GM13976 (cell line): Measurements from ENCODE around the gene FBN1.

Experiments used
- DNase-seq: peaks from one replicate; pipeline ENCODE4 v3.0.0; 2012; ENCODE audit warnings: low spot score
- CTCF ChIP-seq: IDR thresholded peaks from 2 replicates; pipeline ENCODE4 v1.5.1; 2012; ENCODE audit warnings: borderline replicate concordance, mild to moderate bottlenecking; ENCODE audit not compliant: insufficient read depth; ENCODE audit errors: extremely low read depth, missing control alignments, control extremely low read depth
- in situ Hi-C: fragments of 300-500 bp; cut with MboI; formaldehyde crosslinking; loops from one replicate; pipeline ENCODE4 v1.12.0; 2022; ENCODE audit warnings: low sequenced_read_pairs, mixed read lengths, inconsistent platforms; ENCODE audit not compliant: unreplicated experiment

FBN1 gene

GRCh38 chr15:48465410-48465809 is 180.1 kb downstream of the FBN1 start:
- no peak for DNase-seq
- in situ Hi-C loops, result no loop called here
- no peak for TF ChIP-seq CTCF

GRCh38 chr15:48463366-48463880 is 182.1 kb downstream of the FBN1 start:
- DNase-seq, result no peak
- TF ChIP-seq CTCF, result no peak
- in situ Hi-C loops, result no loop called here

GRCh38 chr15:48462688-48463087 is 182.8 kb downstream of the FBN1 start:
- DNase-seq, result no peak
- in situ Hi-C loops, result no loop called here
- TF ChIP-seq CTCF, result no peak

- in situ Hi-C loops, result no loop called here
- DNase-seq, result no peak
- no peak for TF ChIP-seq CTCF
Measured at GRCh38 chr15:48459571-48460442, 185.7 kb downstream of the FBN1 start.

DNA sequence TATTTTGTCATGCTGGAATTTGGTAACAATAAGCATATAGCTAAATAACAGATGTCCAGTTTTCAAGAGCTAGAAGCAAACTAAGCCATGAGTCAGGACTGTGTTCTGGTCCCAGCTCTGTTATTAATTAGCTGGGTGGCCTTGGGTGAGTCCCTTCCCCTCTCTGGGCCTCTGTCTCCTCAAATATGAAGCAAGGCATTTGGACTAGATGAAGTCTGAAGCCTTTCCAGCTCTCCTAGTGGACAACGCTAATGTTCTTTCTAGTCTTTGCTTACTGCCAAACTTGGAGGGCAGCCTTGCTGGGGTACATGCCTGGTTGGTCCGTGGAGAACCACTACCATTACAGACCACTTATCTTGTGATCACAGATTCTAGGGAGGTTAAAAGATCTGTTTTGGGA is 186.6 kb downstream of the FBN1 start:
- DNase-seq, result no peak
- in situ Hi-C loops, result no loop called here
- TF ChIP-seq CTCF, result no peak

DNA sequence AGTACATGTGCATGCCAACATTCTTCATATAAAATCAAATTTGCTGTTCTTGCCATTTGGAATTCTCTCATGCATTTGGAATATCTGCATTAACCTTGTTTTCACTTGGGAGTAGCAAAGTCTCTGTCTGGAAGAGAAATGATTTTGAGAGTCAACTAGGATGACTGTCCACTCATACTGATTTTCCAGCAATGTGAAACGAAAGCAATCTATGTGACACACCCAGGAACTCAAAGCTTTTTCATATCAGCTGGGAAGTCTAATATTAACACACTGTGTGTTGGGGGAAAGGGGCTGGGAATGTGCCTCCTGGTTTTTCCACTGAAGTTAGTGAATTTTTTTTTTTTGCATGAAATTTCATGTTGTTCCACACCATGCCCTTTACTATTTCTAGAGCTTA is 189.4 kb downstream of the FBN1 start:
- in situ Hi-C loops, result no loop called here
- TF ChIP-seq CTCF, result no peak
- DNase-seq, result no peak

GRCh38 chr15:48451736-48452135 is 193.8 kb downstream of the FBN1 start:
- DNase-seq, result no peak
- in situ Hi-C loops, result no loop called here
- no peak for TF ChIP-seq CTCF
